Ascending aorta (tissue), 2 donors: ENCODE measurements around the gene SEPTIN5. TPM values are rescaled to one million over a fixed set of nuclear protein-coding genes. Genes with fewer than 3 reads are reported as not detected.

Experiments
- DNase-seq, 2 donors: peaks; one replicate each; pipeline ENCODE4 v3.0.0-alpha.2; 2019; ENCODE audit warnings: low spot score in 2 of 2
- H3K27ac ChIP-seq, 2 donors: fragments of 200-600 bp; sonication (generic); one replicate each; pipeline ENCODE4 v1.5.1; 2016 to 2017; ENCODE audit warnings: mild to moderate bottlenecking in 1 of 2
- H3K27me3 ChIP-seq: fragments of 200-600 bp; sonication (generic); one replicate; pipeline ENCODE4 v1.5.1; 2017
- H3K36me3 ChIP-seq, 2 donors: fragments of 200-600 bp; sonication (generic); one replicate each; pipeline ENCODE4 v1.5.1; 2016
- H3K4me1 ChIP-seq, 2 donors: fragments of 200-600 bp; sonication (generic); one replicate each; pipeline ENCODE4 v1.5.1; 2016 to 2017; ENCODE audit warnings: mild to moderate bottlenecking in 1 of 2
- H3K4me3 ChIP-seq, 2 donors: fragments of 200-600 bp; sonication (generic); one replicate each; pipeline ENCODE4 v1.5.1; 2016 to 2017; ENCODE audit warnings: mild to moderate bottlenecking in 1 of 2
- H3K9me3 ChIP-seq, 2 donors: fragments of 200-600 bp; sonication (generic); one replicate each; pipeline ENCODE4 v1.5.1; 2016
- intact Hi-C: fragments of 100-400 bp; cut with DNase I; formaldehyde crosslinking; loops from one replicate; pipeline ENCODE4 v1.15.1; 2023
- total RNA-seq: library from RNA; depleted of rRNA; stranded (reverse); fragments of >200 nt; gene quantifications from one replicate; pipeline ENCODE4 v1.1.0, GENCODE V29; 2016
- TF ChIP-seq, protein P1 (sequence below), 3 experiments: fragments of 200-600 bp in 2 of 3; fragments of 450-650 bp in 1 of 3; sonication (generic) in 2 of 3; IDR thresholded peaks; one replicate each; pipeline ENCODE4 v1.5.1; 2016 to 2019; ENCODE audit warnings: antibody characterized with exemption in 3 of 3, mild to moderate bottlenecking in 1 of 3, moderate library complexity in 1 of 3

SEPTIN5 gene
- total RNA-seq, 1 donor from 2014 or later: 105 TPM

GRCh38 chr22:19748991-19749664 is 34.8 kb downstream of the SEPTIN5 start:
- no peak for DNase-seq
- intact Hi-C loops: no loop called here
- no peak overlapping the region for H3K4me3 ChIP-seq
- no peaks in the 10 kb centered on the region for H3K27me3 ChIP-seq
- H3K27ac ChIP-seq: no peak overlapping the region
- TF ChIP-seq, protein P1, sequence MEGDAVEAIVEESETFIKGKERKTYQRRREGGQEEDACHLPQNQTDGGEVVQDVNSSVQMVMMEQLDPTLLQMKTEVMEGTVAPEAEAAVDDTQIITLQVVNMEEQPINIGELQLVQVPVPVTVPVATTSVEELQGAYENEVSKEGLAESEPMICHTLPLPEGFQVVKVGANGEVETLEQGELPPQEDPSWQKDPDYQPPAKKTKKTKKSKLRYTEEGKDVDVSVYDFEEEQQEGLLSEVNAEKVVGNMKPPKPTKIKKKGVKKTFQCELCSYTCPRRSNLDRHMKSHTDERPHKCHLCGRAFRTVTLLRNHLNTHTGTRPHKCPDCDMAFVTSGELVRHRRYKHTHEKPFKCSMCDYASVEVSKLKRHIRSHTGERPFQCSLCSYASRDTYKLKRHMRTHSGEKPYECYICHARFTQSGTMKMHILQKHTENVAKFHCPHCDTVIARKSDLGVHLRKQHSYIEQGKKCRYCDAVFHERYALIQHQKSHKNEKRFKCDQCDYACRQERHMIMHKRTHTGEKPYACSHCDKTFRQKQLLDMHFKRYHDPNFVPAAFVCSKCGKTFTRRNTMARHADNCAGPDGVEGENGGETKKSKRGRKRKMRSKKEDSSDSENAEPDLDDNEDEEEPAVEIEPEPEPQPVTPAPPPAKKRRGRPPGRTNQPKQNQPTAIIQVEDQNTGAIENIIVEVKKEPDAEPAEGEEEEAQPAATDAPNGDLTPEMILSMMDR (IDR thresholded peaks at IDR 0.05): no peak
- no peaks in the 10 kb centered on the region for H3K9me3 ChIP-seq
- no peaks in the 10 kb centered on the region for H3K4me1 ChIP-seq
- H3K36me3 ChIP-seq: no peaks in the 10 kb centered on the region

DNA sequence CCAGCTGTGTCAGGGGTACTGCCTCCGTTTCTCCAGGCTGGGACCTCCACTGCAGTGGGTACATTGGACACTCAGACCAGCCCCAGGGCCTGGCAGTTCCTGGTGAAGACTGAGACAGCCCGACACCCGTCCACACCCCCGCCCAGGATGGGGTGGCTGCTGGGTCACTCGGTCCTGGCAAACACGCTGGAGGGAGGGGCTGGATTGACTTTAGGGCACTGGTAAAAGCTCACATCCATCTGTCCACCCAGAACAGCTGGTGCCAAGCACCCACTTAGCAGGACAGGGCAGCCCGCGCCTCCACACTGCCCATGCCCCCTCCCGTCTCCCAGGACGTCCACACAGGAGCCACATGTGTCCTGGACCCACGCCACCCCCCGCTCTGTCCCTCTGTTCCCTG is 35.6 kb downstream of the SEPTIN5 start:
- Histone ChIP-seq H3K9me3 (no peaks in the 10 kb centered on the region), H3K4me1 (no peaks in the 10 kb centered on the region), H3K4me3 (no peak overlapping the region), H3K27me3 (no peaks in the 10 kb centered on the region), H3K36me3 (no peaks in the 10 kb centered on the region), H3K27ac (no peak overlapping the region)
- intact Hi-C loops: loop anchor here (5.0 kb wide), 1 partner anchor 137 kb away; no protein-coding TSS in a partner anchor
- DNase-seq: no peak
- TF ChIP-seq, protein P1 (IDR thresholded peaks at IDR 0.05): no peak

DNA sequence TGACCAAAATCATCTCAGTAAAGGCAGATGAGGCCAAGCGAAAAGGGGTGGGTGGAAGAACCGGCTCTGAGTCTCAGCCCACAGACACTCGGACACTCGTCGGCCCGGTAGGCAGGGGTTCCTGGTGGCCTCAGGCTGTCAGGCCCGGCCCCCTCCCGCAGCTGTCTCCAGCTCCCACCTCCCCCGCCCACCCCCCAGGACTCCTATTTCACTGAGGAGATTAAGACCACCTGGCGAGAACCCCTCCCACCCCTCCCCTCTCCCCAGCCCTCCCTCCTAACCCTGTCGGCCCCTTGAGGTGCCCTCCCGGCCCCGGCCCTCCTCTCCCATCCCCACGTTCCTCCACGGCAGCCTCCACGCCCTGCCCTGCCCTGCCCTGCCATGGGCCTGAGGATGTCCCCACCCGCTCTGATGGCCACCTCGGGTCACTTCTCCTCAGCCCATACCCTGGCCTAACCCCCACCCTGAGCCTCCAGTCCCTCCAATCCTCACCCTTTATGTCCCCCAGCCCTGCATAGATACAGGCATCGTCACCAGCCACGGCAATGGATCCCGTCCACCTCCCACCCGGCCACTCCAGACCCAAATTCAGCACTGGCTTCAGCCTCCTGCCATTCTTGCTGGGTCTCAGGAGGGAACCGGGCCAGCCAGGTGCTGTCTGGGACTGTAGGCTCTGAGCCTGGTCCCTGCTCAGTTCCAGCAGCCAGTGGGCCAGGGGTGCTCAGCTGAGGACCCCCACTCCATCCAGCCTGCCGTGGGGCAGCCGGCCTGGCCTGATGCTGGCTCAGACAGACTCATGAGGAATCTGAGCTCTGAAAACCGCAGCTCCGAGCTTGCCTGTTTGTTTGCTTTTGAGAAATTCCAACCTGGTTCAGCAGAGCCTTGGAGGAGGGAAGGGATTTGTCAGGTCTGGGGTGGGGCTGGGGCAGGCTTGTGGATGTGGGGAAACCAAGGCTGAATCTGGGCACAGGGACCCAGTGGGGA is 36.5 kb downstream of the SEPTIN5 start:
- Histone ChIP-seq H3K27ac (no peak overlapping the region), H3K4me3 (no peak overlapping the region), H3K27me3 (peaks cover 5% of the 10 kb centered on the region), H3K4me1 (peaks cover 0 to 3% of the 10 kb centered on the region in 2 donors), H3K9me3 (no peaks in the 10 kb centered on the region), H3K36me3 (no peaks in the 10 kb centered on the region)
- DNase-seq: no peak
- TF ChIP-seq, protein P1 (IDR thresholded peaks at IDR 0.05): no peak
- intact Hi-C loops: loop anchor here (5.0 kb wide), 1 partner anchor 137 kb away; no protein-coding TSS in a partner anchor

GRCh38 chr22:19751497-19752245 is 37.4 kb downstream of the SEPTIN5 start:
- no peaks in the 10 kb centered on the region for H3K9me3 ChIP-seq
- no peak for DNase-seq
- intact Hi-C loops: loop anchor here (5.0 kb wide), 1 partner anchor 136 kb away; no protein-coding TSS in a partner anchor
- H3K27me3 ChIP-seq: peaks cover 5% of the 10 kb centered on the region
- TF ChIP-seq, protein P1 (IDR thresholded peaks at IDR 0.05): no peak
- H3K4me1 ChIP-seq: peaks cover 0 to 7% of the 10 kb centered on the region in 2 donors
- no peak overlapping the region for H3K27ac ChIP-seq
- H3K4me3 ChIP-seq: no peak overlapping the region
- no peaks in the 10 kb centered on the region for H3K36me3 ChIP-seq
